SW480 (cell line): ENCODE results near the gene MSH5.

ENCODE experiments used
- DNase-seq: peaks from one replicate; pipeline ENCODE4 v3.0.0-alpha.2; 2016; ENCODE audit warnings: low spot score

MSH5 gene

GRCh38 chr6:31729979-31730630 lies 9.7 kb upstream of the MSH5 start:
- peak; percentile 78 for DNase-seq

- DNase-seq = no peak
Observed at GRCh38 chr6:31730631-31731086, 9.1 kb upstream of the MSH5 start.

GRCh38 chr6:31732029-31732428 lies 7.8 kb upstream of the MSH5 start:
- no peak for DNase-seq

- no peak for DNase-seq
Observed at GRCh38 chr6:31733734-31734133, 6.1 kb upstream of the MSH5 start.

- DNase-seq = no peak
Observed at GRCh38 chr6:31734247-31734820, 5.5 kb upstream of the MSH5 start.

GRCh38 chr6:31734821-31735406 lies 4.9 kb upstream of the MSH5 start:
- DNase-seq = peak; percentile 63

- DNase-seq = peak; percentile 77
Observed at GRCh38 chr6:31736021-31736767, 3.6 kb upstream of the MSH5 start, which contains the start of gene CLIC1. CLIC1 (minus strand) TSS chr6:31736530; CDS start chr6:31736300, 230 bp downstream.

- DNase-seq = no peak
Observed at GRCh38 chr6:31736768-31737314, 3.0 kb upstream of the MSH5 start.

GRCh38 chr6:31737315-31737990 lies 2.4 kb upstream of the MSH5 start:
- peak; percentile 68 for DNase-seq

GRCh38 chr6:31737991-31738979 lies 1.5 kb upstream of the MSH5 start:
- peak; percentile 90 for DNase-seq

GRCh38 chr6:31740397-31741223 lies 805 bp downstream of the MSH5 start:
- DNase-seq = no peak

- no peak for DNase-seq
Observed at GRCh38 chr6:31741815-31742214, 2.0 kb downstream of the MSH5 start.

- no peak for DNase-seq
Observed at GRCh38 chr6:31742894-31743293, 3.1 kb downstream of the MSH5 start.

- no peak for DNase-seq
Observed at GRCh38 chr6:31744422-31744821, 4.6 kb downstream of the MSH5 start.

GRCh38 chr6:31749301-31750036 lies 9.7 kb downstream of the MSH5 start:
- DNase-seq = no peak

GRCh38 chr6:31750411-31751022 lies 10.7 kb downstream of the MSH5 start:
- DNase-seq = no peak

- DNase-seq = no peak
Observed at GRCh38 chr6:31752739-31753319, 13.0 kb downstream of the MSH5 start.

GRCh38 chr6:31758281-31758680 lies 18.5 kb downstream of the MSH5 start:
- DNase-seq = no peak
